H4 (cell line): Measurements from ENCODE around the gene TXNL4A. TPM values are rescaled to one million over a fixed set of nuclear protein-coding genes. Genes with fewer than 3 reads are reported as not detected.

Experiments used
- DNase-seq: peaks from one replicate; pipeline ENCODE4 v3.0.0-alpha.2; 2015; ENCODE audit warnings: low spot score
- total RNA-seq: library from RNA; depleted of rRNA; stranded (reverse); fragments of >200 nt; shearing (Covaris generic); gene quantifications from 2 replicates; pipeline ENCODE4 v1.2.3, GENCODE V29; 2014

The TXNL4A gene
- total RNA-seq, 1 experiment from 2014 or later: 146 TPM

- DNase-seq: no peak
Measured at GRCh38 chr18:79935925-79936324, 52.4 kb downstream of the TXNL4A start.

DNA sequence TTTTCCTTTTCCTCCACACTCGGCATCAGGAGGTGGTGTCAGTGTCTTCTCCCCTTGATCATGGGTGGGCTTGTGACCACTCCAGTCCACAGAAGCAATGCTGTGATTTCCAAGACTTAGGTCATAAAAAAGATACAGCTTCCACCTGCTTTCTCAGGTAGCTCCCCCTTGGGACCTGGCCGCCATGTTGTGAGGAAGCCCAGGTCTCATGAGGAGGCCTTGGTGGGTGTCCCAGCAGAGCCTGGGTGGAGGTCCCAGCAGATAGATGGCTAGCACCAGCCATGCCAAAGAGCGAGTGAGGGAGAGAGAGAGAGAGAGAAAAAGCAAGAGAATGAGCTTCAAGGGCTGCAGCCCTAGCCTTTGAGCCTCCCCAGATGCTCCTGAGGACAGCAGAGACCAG, 52.9 kb downstream of the TXNL4A start:
- no peak for DNase-seq

DNA sequence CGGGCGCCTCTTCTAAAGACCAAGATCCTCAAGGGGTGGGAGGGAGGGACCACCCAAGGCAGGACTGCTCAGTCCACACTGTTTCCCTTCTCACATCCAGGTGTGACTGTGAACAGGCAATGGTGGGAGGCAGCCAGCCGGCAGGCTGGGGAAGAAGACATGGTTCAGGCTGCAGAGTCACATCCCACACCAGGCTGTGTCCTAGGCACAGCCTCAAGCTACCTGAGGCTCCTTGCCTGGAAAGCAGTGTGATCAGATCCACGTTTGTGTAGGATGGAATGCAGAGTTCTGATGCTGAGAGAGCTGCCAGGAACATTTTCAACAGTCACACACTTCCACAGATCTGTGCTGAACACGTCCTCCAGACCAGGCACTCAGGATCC, 53.3 kb downstream of the TXNL4A start:
- DNase-seq: no peak

- no peak for DNase-seq
Measured at GRCh38 chr18:79934311-79935097, 53.9 kb downstream of the TXNL4A start.

DNA sequence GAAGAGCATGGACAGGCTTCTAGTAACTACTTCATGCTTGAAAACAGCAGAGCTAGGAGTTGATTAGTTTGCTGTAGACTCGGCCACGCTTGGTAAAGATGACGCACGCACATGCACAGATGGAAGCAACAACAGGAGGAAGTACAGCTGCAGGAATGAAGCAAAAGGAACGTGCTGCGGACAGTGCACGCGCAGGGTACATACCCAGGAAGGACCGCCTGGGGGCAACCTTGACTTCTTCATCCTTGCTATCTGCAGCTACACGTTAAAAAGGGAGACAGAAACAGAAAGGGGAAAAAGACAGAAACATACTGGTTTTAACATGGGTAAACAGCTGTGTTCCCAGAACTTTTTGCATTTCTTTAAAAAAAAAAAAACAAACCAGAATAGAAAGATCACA, 54.6 kb downstream of the TXNL4A start:
- no peak for DNase-seq

GRCh38 chr18:79932907-79933306, 55.5 kb downstream of the TXNL4A start:
- no peak for DNase-seq

- no peak for DNase-seq
Measured at GRCh38 chr18:79931475-79931874, 56.9 kb downstream of the TXNL4A start.

DNA sequence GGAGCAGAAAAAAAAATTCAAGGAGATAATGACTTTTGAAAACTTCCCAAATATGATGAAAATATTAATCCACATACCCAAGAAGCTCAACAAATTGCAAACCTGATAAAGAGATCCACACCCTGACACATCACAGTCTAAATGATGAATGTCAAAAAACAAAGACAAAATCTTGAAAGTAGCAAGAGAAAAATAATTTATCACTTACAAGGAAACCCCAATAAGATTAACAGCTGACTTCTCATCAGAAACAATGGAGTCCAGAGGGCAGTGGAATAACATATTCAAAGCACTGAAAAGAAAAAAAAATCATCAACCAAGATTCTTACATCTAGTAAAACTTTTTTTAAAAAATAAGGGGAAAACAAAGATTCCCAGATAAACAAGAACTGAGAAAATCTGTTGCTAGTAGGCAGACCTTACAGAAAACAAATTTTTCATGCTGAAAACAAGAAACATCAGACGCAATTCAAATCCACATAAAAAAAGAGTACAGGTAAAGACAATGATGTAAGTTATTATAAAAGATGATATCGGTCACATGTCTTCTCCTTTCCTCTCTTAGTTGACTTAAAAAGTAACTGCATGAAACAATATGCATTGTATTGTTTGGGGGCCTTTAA, 58.2 kb downstream of the TXNL4A start:
- DNase-seq: no peak

DNA sequence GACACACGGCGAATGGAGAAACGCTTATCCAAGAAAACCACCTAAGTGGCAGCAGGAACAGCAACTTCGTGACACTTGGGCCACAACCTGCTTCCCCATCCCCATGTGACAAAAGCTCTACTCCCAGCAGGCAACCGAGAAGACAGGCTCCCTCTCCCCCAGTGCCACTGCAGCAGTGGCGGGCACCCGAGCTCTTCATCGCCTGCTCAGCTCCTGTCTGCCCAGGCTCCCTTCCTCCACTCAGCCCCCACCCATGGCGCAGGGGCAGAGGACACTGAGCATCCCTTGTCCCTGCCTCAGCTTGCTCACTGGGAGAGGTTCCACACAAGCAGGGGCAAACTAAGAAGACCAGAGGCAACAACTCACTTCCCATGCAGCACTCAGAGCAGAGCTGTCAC, 59.8 kb downstream of the TXNL4A start:
- DNase-seq: no peak

DNA sequence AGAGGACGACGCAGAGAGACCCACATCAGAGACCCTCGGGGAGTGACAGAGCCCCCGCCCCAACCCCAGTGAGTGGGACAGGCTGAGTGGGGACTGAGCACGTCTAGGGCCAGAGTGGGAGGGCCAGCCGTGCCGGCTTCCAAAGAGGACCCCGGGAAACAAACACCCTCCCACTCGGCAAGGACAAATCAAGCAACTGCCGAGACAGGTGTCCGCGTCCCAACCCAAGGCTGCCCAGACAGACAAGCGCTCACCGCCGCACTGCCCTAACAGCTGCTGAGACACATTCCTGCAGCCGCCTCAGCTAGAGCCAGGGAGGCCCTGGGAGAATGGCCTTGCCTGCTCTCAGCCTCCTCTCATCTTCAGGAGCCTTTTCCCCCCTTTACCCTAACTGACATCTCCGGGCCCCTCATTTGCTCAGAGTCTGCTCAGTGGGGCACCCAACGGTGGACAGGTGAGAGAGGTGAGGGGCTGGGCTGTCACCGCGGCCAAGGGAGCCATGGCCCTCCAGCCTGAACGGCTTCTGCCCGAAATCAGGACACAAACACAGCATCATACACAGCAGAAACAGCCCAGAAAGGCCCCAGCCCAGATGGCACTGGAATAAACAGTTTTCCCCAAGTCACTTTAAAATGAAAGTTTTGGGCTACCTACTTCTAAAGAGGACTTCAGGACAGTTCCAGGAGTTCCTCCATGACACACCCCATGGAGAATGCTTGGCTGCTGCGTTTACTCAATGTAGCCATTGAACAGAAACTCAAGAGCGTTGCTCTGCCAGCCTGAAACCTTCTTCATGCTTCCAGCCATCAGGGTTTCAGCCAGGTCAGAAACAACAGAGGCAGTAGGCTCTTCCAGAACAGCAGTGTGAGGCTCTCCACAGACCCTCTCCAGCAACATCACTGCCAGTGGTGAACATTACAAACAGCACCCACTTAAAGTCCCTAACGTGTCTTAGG, 60.5 kb downstream of the TXNL4A start:
- DNase-seq: no peak

DNA sequence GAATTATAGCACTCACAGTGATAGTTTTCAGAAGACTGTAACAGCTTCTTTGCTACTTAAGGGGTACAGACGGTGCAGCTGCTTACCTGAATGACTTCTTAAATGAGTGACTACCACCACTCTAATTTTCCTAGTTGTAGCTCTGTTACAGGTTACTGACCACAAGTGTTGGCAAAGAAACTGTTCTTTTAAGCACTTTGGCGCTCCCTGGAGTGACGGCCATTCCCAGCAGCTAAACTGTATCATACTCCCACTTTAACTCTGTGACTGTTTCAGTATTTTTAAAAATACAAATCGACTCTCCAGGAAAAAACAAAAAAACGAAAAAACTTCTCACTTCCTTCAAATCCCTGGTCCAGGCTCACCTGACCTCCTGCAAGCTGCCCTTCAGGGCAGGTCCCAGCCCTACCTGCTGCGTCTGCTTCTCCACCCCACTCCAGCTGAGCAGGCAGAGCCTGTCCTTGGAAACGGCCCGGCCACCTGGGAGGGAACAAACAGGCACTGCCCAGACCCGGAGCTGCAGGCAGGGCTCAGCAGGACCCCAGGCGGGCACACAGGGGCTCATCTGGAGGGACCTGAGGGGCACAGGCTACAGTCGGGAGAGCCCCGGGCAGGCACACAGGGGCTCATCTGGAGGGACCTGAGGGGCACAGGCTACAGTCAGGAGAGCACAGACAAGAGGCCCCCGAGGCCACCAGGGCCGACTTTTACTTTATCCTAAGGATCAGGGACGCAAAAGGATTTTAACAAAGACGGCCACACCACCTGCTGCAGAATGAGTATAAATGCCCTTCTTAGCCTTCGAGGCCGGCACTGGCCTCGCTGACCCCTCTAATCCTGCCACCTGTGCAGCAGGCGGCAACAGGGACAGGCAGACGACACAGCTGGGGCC, 61.4 kb downstream of the TXNL4A start:
- no peak for DNase-seq

GRCh38 chr18:79926306-79926705, 62.1 kb downstream of the TXNL4A start:
- no peak for DNase-seq

DNA sequence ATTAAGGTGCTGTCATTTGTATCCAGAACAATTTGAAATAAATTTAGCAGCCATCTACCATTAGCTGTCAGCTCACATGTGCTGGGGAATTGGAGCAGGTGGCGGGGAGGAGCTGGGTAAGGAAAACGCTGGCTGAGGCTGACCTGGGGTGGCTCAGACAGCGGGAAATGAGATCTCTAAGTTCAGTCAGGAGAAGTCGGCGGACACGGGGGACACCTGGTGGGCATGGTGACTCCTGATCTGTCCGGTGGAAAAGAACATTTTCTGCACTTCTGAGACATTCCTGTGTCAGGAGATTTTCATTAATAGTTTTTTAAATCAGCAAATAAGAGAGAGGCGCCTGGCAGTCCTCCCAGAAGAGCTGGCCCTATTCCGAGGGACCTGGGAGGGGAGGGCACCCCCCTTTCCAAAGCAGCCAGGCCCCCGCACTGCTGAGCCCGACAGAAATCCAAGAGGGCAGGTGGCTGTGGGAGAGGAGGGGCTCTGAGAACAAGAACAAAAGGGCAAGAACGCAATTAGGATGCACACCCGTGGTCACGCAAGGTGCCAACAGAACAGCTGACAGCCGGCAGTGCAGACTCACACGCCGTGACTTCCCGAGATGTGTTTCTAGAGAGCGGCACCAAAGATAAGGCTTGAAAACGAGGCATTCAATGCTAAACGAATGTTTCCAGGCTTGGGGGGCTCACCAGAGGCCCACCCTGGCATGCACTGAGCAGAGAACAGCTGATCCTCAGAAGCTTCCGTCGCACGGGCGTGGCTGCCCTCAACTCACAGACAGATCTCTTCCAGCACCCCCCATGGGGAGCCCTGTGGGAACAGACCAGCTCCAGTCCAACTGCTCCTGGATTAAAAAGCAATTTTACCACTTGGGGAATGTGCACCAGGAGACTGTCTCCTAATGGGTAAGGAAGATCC, 63.3 kb downstream of the TXNL4A start:
- no peak for DNase-seq

GRCh38 chr18:79923896-79924585, 64.3 kb downstream of the TXNL4A start:
- no peak for DNase-seq

DNA sequence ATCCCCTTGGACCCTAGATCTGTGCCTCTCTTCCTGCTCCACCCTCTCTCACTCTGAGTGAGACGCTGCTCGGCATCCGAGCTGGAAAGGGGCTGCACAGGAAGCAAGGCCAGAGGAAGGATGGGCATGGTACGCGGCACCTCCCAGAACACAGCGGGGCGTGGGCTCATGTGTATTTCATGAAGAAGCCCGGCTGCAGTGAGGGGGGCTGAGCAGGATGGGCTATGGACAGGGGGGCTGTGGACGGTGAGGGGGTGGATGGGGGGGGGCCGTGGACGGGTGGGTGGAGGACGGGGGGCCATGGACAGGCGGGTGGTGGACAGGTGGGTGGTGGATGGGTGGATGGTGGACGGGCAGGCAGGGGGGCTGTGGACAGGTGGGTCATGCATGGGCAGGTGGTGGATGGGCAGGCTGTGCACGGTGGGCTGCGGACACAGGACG, 65.4 kb downstream of the TXNL4A start:
- DNase-seq: no peak

- DNase-seq: no peak
Measured at GRCh38 chr18:79921984-79922965, 66.1 kb downstream of the TXNL4A start.
